Measurements from ENCODE around the gene TSPAN16.

- TF ChIP-seq CTCF (IDR thresholded peaks at IDR 0.05) (no peak), POLR2A (IDR thresholded peaks at IDR 0.05) (no peak), POLR2AphosphoS5 (IDR thresholded peaks at IDR 0.05; ENCODE audit: insufficient read depth in 1 of 2, low read depth in 1 of 2) (no peak)
Measured at GRCh38 chr19:11261971-11262839, 33.8 kb upstream of the TSPAN16 start, which contains the start of gene DOCK6.

All from vagina (tissue), 2 donors.